GM21576 (cell line): ENCODE measurements around the gene STAG2.

ENCODE experiments used
- ATAC-seq: cut with Tn5 transposase; IDR thresholded peaks from one replicate; pipeline ENCODE4 v1.9.1; 2021; ENCODE audit warnings: mild to moderate bottlenecking, moderate library complexity; ENCODE audit not compliant: unreplicated experiment

STAG2 gene

DNA sequence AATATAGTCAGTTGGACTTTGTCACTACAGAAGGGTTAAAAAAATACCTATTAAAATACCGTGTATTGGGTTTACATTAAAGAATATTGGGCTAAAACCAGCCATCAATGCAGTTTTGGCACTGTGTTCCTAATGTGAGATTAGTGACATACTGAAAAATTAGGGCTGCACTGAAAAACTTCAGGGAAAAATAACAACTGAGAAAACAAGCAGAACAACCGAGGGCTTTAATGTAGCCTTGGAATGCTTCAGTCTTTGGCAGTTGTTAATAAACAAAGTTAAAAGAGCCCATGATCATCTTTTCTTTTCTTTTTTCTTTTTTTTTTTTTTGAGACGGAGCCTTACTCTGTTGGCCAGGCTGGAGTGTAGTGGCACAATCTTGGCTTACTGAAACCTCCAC, 12.4 kb downstream of the STAG2 start:
- ATAC-seq = no peak

DNA sequence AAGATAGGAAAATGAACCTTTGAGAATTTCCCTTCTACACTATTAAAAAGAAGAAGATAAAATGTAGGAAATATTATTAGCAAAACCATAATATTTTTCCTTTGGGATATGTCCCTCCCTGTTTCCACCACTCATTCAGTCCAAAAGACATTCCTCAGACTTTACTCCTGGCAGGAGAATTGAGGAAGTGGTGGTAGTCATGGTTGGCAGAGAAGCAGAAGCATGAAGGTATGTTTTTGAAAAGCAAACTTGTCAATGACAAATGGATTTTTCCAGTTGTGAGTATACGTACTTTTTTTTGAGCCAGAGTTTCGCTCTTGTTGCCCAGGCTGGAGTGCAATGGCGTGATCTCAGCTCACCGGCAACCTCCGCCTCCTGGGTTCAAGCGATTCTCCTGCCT, 13.7 kb downstream of the STAG2 start:
- ATAC-seq = no peak

DNA sequence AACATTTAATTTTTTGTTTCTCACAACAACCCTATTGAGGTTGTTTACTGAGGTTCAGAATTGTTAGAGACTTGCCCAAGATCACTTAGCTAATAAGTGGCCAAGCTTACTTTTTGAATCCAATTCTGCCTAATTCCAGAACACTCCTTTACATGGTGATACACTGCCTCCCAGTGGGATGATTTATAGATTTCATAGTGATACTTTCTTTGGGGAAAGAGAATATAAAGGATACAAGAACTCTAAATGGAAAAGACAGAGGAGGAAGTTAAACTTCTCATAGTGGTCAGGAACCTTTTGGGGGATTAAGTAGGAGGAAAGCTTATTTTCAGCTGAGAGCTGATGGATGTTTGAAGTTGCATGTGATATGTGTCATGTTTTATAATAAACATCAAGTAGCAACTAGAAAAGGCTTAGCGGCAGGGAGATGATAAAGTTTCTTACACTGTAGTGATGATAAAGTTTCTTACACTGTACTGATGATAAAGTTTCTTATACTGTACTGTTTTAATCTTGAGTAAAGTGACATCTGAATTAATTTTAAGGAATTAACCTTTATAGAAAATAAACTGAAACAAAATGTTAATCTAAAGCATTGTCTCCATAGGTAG, 15.3 kb downstream of the STAG2 start:
- no peak for ATAC-seq

DNA sequence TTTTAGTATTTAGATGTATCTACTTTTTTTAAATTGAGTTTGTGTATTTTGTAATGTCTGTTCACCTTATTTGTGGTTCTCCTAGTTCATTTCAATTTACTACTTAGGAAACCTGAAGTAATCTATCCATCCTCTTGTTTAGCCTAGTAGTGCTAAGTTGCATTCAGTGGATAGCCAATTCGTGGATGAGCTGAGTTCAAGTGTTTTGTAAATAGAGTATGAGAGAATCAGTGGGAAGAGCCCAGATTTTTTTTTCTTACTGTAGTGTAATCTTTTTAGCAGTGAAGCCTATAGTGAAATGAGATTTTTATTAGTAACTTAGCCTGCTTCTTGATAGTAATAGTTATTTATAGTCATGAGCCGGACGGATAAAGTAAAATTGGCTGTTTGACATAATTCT, 21.7 kb downstream of the STAG2 start:
- ATAC-seq = no peak

DNA sequence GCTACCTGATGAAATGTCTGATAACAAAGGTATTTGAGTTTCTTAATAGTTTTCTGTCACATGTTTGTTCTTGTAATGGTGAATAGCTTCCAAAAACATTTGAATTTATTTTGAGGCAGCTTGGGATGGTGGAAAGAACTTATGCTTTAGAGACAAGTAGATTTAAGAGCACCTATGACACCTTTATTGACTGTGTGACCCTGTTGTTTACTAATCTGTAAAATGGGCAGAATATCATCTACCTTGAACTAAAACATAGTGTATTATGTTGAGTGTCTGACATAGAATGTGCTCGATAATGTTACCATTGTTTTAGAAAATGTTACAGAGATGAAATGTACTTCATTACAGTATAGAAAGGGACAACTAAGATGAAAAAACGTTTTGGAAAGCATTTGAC, 24.9 kb downstream of the STAG2 start:
- ATAC-seq = no peak

DNA sequence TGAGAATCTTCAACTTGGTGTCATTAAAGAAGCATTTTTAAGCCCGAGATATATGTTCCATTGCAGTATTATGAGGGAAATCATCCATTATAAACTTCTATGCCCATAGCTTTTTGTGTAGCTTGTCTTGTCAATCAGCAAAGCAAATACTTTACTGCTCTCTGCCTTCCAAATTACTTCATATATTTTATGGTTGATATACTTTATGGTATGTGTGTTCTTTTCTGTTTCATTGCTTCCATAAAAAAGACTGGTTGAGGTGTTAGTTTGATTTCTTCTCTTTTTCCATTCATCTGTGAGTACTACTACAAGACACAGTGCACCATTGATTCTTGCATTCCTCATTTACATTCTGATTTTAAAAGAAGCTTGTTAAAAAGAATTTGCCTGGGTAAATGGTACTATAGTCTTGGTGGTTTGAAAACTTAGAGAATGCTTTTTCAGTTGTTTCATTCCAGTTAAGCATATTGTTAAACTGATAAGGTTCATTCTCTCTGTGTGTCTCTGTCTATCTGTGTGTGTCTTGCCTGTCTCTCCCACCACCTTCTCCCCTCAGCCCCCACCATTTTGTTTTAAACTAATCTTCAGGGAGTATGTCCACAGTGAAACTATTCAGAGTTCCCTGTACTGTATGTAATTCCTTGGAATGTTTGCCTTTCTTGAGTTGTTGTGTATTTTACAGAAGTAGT, 27.1 kb downstream of the STAG2 start:
- no peak for ATAC-seq

DNA sequence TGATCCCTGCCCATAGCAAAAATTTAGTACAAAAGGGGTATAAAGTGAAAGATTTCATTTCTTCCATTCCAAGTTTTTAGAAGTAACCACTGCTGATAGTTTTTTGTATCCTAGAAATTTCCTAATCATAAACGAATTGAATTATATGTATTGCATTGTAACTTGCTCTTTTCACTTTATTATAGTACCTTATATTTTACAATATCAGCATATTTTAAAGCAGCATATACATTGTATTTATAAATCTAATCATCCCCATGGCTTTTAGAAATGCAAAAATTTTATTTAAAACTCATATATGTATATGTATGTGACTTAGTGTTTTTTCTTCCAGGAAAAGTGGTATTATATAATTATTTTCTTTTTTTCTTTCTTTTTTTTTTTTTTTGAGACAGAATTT, 27.7 kb downstream of the STAG2 start:
- ATAC-seq = no peak

DNA sequence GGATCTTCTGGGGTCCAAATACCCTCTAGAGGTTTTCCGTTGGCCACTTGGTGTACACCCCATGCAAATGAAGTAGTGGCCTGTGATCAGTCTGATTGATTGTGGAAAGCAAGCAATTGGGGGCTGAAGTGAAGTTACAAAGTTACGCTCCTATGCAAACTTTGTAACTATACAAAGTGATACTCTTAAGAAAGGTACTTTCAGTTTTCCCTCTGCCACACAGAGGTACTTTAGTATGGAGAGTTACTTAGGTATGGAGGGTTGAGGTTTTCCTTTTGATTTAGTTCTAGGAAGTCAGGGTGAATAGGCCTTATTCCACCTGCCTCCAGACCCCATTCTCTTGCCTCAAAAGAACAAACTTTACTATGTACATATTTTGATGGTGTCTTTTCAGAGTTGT, 28.7 kb downstream of the STAG2 start:
- ATAC-seq = no peak

DNA sequence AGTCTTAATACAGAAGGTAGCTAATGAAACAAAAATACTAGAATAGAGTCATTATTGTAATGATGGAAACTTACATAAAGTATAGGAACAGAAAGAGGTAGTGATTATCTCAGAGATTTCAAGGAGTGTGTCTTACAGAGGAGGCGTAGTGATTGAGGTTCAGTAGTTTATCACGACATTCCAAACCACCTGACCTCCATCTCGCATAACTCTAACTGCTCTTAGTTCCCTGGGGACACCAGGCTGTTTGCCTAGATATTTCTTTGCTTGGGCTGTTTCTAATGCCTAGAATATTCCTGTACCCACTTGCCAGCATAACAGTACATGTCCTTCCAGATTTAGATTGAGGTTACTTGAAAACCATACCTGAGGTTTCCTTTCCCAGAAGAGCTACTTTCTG, 29.1 kb downstream of the STAG2 start:
- ATAC-seq = no peak

DNA sequence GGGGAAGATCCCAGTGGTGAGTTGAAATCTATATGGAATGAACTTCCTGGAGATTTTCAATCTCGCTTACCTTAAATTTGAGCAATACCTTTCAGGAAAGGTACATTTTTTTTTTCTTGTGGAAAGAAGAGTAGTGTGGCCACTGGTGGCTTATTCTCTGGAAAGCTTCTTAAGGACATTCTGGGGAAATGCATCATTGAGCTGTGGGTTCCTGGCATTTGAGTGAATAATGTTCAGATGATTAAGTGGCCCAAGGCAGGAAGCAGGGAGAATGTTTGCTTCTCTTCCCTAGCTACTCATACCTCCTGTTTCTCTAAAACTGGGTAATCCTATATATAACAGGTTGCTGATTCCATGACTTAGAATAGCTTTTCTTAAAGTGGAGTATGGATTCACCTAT, 31.8 kb downstream of the STAG2 start:
- no peak for ATAC-seq

DNA sequence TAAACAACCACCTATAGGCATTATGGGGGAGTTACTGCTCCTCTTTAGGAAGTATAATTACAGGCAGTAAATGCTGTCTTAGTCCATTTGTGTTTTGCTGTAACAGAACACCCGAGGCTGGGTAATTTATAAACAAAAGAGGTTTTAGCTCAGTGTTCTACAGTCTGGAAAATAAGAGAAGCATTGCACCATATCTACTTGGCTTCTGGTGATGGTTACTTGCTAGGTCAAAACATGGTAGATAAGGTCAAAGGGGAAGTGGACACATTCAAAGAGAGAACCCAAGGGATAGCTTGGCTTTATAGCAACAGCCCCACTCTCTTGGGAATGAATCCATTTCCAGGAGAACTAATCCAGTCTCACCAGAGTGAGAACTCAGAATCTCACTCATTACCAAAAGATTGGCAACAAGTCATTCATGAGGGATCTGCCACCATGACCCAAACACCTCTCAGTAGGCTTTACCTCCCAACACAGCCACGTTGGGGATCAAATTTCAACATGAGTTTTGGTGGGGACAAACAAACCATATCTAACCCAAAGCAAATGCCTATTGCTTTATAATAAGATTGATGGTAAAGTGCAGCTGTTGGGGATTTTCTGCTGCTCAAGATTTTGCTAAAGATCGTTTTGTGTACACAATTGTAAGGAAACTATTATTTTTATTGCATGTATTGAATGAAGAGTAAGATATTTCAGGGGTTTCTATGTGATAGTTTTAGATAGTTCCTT, 32.6 kb downstream of the STAG2 start:
- no peak for ATAC-seq

DNA sequence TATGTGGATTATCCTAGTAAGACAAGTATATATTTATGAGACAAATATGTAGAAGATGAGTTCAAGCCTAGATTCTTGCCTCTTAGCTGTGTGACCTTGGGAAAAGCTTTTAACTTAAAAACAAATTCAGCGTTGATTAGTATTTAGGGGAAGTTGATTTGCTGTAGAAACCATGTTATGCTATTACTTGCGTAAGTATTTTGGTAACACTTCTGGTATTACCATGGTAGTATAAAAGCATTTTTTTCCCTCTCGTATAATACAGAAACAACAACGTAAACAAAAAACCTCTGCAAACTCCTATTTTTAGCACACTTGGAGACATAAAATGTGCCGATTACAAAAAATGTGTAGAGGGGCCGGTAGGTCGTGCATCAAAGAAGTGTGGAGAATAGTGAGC, 33.2 kb downstream of the STAG2 start:
- ATAC-seq = no peak

DNA sequence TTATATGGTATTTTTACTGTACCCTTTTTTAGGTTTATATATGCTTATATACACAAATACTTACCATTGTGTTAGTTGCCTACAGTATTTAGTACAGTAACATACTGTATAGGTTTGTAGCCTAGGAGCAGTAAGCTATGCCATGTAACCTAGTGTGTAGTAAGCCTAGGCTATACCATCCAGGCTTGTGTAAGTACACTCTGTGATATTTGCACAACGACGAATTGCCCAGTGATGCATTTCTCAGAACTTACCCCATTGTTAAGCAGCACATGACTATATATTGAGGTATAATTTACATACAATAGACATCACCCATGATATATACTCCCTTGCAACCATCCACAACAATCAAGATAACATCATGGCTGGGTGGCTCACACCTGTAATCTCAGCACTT, 40.1 kb downstream of the STAG2 start:
- ATAC-seq = no peak

DNA sequence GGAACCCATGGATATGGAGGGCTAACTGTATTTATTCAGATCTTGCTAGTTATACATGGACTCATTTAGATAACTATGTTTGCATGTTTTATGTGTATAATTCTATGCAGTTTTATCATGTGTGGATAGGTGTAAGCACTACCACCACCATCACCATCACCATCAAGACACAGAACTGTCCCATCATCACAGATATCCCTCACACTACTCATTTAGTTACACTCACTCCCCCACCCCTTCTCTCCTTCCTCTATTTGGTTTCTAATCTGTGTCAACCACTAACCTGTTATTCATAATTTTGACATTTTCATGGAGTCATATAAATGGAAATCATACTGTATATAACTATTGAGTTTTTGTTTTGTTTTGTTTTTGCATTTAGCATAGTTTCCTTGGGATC, 43.7 kb downstream of the STAG2 start:
- no peak for ATAC-seq

DNA sequence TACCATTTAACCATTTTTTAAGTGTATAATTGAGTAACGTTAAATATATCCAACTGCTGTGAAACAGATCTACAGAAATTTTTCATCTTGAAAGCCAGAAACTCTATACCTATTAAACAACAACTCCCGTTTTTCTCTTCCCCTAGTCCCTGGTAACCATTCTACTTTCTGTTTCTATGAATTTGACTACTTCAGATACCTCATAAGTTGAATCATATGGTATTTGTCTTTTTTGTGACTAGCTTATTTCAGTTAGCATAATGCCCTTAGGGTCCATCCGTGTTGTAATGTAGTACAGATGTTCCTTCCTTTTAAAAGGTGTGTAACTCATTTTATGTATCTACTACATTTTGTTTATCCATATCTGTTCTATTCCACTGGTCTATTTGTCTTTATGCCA, 48.7 kb downstream of the STAG2 start:
- no peak for ATAC-seq

DNA sequence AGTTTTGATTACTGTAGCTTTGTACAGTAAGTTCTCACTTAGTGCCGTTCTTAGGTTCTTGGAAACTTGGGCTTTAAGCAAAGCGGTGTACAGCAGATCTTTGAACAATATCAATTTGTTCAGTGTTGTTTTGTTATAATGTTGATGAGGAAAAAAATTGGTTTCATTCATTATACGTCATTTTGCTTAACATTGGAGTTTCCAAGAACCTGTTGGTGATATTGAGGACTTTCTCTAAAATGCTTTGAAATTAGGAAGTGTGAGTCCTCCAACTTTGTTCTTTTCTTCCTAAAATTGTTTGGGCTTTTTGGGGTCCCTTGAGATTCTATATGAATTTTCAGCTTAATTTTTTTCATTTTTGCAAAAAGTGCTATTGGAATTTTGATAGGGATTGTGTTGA, 49.1 kb downstream of the STAG2 start:
- no peak for ATAC-seq

DNA sequence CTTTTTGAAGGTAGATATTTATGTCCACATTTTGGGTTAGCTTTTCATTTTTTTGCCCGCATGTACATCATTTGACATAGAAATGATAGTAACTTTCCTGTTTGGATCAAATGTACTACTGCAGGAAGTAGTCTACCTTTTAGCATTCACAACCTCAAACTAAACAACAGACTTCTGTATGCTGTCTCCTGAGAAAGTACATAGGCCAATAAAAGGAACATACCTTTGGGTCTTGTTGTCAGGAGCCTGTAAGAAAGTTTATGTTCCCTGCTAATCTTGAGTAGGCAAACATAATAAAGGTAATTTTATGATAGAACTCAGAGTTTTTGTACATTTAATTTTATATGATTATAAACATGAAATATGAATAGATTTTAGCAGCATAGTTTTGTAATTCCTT, 54.2 kb downstream of the STAG2 start:
- ATAC-seq = no peak

DNA sequence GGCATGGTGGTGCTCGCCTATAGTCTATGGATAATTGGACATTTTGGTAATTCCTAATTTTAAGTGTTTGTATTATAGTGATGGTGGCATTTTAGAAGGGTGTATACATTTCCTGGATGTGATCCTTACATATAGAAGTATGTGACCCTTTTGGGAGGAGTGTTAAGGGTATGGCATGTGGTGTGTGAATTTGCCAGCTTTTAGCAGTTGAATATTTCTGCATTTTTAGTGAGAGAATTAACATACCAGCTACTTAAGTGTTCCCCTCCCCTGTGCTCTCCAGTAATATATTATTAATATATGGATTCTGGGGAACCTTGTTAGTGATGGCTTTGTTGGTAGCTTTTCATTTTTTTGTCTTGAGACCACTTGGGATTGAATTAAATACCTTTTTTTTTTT, 55.3 kb downstream of the STAG2 start:
- no peak for ATAC-seq

DNA sequence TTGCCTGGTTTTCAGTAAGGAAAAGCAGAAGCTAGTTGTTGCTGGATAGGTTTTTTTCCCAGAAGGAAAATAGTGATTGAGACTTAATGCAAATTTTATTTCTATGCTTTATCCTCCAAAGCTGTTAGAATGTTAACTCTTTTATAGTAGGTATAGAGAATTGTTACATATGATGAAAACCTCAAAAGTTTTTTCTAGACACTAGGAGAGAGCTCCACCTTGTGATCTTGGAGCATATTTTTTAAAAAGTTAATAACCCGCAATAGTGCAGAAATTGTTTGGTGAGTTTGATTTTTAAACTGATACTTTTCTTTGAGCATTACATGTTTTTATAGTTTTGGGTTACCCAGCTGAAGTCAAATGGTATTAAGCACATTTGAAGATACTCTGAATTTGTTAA, 56.5 kb downstream of the STAG2 start:
- no peak for ATAC-seq

DNA sequence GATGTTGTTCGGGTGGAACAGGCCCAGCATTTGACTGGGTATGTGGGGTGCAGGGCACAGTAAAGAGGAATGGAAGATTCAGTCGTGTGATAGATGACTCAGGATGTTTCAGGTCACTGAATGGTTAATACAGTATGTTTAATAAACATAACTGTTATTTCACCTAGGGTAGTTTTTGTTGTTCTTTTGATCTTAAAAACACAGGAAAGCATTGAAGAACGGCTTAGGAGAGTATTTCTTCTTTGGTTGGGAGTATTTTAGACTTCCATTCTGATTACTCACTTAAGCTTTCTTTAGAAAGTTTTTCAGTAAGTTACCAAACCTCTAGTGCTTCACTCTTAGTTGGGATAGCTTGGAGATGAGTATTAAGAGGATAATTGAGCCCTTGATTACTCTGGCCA, 62.3 kb downstream of the STAG2 start:
- no peak for ATAC-seq

DNA sequence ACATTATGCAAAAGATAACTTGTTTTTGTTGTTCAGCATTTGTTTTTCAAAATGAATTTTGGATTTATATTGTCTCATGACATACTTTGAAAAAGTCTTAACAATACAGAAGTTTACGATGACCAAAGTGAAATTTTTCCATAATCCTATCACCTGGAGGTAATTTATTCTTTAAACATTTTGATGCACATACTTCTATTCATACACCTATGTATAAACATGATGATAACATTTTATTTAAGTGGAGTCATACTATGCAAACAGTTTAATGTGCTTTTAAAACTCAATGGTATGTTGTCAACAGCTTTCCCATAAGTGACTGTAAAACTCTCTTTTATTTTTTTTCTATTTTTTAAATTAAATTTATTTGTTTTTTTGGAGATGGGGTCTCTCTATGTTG, 65.0 kb downstream of the STAG2 start:
- no peak for ATAC-seq

DNA sequence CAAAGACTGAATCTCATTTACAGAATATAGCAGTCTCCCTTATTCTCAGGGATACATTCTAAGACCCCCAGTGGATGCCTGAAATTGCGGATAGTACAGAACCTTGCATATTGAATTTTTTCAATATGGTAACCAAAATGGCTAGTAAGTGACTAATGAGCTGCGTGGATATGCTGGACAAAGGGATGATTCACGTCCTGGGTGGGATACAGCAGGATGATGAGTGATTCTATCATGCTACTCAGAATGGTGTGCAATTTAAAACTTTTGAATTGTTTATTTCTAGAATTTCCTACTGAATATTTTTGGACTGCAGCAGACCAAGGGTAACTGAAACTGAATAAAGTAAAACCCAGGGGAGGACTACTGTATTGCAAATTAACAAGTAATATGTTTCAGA, 66.7 kb downstream of the STAG2 start:
- ATAC-seq = no peak
